Measurements from ENCODE around the gene LMAN1.
A peak's percentile ranks its signal among the peaks of the same experiment; 100 is the strongest.

The LMAN1 gene

DNA sequence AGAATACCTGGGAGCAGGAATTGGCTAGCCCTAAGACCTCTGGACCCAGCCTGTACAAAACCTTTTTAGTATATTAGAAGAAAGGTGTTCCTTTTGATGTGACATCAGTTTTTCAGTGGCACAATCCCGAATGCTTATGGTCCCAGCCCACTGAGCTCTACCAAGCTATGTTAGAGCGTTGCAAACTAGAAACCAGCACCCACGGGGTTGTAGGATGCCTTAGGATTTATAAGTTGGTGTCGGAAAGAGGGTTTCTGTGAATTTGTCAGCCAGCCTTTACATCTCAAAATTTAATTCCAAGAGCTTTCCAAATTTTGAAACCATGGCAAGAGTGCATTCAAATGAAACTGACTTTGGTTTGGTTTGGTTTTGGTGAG is 499 bp upstream of the LMAN1 start:
- no peak for DNase-seq

DNA sequence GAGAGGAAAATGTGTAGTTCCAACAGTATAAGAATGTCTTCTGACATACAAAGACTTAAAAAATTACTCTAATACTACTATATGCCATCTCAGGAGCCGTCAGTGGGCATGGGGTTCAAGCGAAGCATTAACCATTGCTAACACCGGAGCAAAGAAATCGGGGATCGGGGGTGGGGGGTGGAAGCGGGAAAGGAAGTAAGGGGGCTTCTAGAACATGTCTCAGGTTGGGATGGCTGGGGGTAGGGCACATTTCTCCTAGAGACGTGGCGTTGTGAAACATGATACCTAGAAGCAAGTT is 702 bp downstream of the LMAN1 start:
- peak; percentile 70 for DNase-seq

DNA sequence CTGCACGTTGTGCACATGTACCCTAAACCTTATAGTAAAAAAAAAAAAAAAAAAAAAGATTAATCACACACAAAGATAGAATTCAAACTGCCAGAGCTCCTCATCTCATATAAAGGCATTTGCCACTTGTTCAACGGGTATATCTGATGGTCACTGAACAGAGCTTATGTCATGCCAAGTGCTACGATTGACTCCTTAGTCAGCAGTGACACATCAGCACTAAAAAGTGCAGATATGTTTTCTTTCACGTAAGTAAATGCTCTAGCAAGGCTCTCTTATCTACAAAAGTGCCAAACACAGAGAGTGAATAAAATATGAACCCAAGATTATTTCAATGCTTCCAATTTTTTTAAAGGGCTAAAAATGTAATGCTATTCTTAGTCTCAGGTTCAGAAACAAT is 1.1 kb downstream of the LMAN1 start:
- DNase-seq: no peak

DNA sequence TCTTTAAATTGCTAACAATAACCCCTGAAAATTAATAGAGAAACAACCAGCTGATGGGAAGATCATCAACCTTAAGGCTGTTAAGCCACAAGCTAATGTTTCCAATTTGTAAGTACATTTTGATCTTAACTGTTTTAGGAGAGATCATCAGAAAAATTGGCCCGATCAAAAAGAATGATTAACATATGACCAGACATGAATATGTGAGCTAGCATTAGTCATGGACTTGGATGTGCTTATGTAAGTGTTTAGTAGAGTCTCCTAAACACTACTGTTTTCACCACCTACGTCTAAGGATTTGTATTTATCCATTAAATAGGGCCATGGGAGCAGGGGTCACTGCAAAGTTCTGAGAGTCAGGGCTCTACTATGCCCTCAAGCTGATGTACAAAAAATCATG is 4.3 kb downstream of the LMAN1 start:
- no peak for DNase-seq

DNA sequence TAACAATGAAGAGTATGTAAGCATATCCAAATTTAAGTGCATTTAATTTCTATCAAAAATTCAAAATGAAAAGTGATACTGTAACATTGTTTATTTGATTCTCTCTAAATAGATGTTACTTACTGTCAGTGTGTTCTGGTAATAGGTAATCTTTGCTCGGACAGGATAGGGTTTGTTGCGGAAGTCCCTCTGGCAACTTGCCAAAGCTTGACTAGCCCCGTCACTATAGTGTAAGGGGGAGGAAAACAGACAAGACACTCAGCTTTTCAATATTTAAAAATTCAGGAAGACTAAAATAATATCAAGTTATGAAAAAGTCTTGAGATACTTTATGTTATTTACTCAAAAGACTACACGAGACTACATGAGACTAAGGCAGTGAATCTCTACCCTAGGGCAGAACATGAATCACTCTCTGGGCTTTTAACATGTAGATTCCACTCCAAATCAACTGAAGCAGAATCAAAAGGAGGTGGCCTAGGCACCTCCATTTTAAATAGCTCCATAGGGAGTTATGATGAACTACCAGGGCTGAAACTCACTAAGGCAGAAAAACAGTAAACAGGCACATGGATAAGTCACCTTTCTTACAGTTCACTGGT is 5.9 kb downstream of the LMAN1 start:
- DNase-seq: no peak

DNA sequence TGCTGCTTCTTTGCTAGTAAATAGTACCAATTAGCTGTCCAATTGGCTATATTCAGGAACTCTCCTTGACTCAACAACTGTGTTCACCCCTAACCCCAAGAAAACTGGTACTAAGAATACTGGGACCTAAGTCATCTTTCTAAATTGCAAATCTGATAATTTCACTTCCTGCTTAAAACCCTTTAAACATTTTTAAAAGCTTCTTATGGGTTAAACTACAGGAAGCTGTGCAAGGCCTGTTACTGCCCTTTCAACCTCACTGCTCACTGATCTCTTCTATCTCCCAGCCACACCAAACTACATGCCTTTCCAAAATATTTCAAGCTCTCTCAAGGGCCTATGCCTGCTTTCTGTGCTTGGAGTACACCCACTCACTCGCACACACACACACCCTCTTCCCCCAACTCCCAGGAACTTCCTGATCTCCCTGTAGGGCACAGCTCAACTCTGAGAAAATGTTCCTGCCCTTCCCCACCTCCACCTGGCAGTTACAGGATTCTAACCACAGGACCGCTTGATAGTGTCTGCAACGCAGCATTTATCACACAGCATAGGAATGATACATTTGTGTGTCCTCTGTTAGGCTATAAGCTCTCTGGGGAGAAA is 6.7 kb downstream of the LMAN1 start:
- no peak for DNase-seq

DNA sequence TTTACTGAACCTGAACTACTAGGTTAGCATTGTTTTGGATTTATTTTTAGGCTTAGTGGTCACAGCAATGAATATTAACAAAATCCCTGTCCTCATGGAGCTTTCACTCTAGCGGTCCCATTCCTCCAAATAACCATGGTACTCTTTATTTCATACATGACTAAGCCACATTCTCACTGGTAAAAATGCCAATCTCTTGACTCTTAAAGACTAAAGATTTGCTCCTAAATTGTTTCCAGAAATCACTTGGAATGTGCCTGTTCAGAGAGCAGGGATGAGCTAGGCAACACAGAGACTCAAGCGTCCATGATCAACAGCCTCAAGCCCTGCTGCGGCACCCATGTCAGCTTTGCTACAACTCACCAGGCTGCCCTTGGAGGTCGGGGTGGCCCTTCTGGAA is 13.5 kb downstream of the LMAN1 start:
- DNase-seq: no peak

DNA sequence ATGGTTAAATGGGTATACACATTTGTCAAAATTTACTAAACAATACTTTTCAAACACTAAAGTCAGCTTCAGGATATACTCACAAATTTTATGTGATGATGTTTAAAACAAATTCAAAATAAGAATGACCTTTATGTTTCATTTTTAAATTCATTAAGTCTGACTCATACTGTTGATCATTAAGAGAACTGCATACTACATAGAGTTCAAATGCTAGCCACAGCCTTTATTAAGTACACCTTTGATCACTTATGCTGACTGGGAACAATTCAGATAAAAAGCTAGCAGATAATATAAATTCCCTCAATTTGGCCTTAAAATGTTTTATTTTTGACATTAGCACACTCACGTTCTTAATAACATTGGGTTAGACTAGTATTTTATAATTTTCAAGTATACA is 14.1 kb downstream of the LMAN1 start:
- DNase-seq: no peak

DNA sequence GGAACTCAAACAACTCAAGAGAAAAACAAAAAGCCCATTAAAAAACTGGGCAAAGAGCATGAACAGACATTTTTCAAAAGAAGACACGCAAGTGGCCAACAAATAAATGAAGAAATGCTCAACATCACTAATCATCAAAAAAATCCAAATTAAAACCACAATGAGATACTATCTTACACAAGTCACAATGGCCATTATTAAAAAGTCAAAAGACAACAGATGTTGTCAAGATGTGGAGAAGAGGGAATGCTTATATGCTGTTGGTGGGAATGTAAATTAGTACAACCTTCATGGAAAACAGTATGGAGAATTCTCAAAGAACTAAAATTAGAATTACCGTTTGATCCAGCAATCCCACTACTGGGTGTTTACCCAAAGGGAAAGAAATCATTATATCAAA is 15.1 kb downstream of the LMAN1 start:
- DNase-seq: no peak

DNA sequence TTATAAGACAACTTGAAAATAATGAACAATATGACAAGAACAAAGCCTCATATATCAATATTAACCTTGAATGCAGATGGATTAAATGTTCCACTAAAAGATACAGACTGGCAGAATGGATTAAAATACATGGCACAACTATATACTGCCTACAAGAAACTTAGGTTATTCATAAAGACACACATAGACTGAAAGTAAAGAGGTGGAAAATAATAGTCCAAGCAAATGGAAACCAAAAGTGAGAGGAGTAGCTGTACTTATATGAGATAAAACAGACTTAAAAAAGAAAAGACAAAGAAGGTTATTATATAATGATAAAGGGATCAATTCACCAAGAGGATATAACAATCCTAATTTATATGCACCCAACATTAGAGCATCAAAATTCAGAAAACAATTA is 18.2 kb downstream of the LMAN1 start:
- DNase-seq: no peak

DNA sequence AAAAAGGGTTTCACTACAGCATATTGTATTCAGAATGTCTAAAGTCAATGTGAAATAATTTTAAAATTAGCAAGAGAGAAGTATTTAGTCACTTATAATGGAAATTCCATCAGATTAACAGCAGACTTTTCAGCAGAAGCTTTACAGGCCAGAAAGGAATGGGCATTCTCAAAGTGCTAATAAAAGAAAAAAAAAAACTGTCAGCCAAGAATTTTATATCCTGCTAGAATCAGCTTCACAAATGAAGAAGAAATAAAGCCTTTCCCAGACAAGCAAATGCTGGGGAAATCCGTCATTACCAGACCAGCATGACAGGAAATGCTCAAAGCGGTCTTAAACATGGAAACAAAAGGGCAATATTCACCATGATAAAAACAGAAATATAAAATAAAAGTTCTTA is 18.8 kb downstream of the LMAN1 start:
- DNase-seq: no peak

DNA sequence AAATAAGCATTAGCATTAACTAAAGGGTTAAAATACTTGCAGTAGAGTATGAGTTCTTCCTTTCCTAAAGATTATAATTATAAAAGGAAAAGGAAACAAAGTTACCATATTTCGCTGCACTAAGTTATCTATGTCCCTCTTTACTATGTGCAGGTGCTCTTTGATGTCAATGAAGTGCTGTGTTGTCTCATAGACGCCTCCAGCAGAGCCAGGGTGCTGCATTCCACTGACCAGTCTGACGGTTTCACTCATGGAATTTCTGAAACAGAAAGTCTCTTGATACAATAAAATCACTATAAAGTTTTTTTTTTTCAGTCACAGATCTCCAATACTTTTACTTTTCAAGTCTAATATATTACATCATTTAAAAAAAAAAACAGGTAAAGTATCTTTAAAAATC is 26.1 kb downstream of the LMAN1 start:
- no peak for DNase-seq

DNA sequence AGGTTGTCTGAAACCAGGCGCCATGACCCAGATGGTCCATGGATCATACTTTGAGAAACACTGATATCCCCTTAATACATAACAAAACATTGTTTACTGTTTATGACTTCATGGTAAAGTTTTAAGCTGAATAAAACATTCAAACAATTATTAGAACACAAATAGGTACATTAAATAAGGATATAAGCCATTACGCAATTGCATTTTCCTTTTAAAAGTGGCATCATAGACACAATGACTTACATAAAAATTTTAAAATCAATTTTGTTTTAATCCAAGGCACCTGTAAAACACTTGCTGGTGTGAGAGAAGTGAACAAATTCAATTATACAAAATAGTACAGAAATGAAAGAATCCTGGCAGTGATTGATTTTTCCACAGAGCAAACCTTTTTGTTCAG is 30.4 kb downstream of the LMAN1 start:
- DNase-seq: no peak

DNA sequence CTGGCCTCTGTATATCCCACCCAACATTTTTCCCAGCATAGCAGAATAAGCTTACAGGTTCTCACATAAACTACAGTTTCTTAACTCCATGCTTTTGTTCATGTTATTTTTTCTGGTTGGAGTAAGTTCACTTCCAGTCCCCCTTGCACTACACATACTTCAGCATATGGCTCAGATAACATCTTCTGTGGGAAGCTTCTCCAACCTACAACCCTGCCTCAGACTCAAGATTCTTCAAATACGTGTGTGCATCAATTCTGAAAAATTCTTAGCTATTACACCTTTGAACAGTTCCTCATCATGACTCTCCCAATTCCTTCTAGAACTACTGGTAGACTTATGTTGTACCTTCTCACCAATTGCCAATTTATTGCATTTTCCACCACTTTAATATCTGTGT is 33.1 kb downstream of the LMAN1 start:
- no peak for DNase-seq

DNA sequence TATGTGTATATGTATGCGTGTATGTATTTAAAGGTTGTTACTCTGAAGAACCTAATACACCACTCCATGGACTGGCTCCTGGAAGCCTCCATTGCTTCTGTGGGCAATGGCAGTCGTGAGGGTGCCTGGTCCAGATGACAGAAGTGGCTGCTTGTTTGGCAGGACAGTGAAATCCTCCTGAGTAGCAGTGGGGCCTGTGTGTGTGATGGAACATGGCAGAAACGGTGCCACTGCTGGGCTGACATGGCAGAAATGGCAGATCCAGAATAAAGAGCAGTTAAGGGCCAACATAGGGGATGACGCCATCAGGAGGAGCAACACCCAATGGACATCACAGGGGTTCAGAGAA is 34.5 kb downstream of the LMAN1 start:
- DNase-seq: no peak

DNA sequence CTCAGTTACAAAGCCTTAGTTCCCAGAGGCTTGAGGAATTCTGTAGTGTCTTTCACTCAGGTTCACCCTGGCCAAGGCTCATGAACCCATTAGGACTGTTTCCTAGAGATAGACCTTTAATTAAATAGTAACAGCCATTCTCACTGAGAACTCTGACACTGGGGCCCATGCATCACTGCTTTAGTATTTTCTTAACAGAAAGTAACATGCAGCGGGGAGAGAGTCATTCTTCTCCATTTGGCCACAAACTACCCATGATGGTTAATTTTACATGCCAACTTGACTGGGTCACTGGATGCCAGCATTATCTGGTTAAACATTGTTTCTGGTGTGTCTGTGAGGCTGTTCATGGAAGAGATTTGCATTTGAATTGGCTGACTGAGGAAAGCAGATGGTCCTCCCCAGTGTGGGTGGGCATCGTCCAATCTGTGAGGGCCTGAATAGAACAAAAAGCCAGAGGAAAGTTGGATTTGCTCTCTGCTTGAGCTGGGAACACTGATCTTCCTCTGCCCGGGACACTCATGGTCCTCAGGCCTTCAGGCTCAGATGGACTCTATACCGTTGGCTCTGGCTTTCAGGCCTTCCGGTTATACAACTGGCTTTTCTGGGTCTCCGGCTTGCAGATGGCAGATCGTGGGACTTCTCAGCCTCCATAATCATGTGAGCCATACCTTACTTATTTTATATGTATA is 35.0 kb downstream of the LMAN1 start:
- DNase-seq: no peak

DNA sequence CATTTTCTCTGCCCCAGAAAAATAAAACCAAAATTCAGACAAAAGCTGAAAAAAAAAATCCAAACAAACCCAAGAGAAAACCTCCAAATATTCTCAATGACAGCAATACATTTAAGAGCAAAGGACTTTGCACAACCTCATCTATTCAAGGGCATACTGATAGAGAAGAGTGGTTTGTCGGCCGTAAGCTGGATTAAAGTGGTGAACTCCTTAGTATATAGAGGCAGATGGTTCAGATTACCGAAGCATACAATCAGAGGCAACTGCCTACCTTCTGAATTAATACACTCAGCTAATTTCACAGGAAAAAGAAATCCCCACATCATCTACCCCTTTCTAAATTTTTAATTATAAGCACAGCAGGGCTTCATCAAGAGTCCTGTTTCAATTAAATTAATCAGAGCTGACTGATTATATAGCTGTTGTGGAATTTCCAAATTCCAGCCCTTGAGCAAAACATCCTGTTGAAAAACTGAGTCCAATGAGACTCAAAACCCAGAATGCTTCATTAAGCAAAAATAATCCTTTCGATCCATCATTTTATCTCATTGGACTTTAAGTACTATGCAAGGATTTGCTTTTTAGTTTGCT is 40.5 kb downstream of the LMAN1 start, which contains the start of gene CPLX4:
CPLX4 (minus strand) TSS at position 190 of the 591 bp plus-strand sequence; CDS start at position 3, 187 bp downstream.
- DNase-seq: no peak

DNA sequence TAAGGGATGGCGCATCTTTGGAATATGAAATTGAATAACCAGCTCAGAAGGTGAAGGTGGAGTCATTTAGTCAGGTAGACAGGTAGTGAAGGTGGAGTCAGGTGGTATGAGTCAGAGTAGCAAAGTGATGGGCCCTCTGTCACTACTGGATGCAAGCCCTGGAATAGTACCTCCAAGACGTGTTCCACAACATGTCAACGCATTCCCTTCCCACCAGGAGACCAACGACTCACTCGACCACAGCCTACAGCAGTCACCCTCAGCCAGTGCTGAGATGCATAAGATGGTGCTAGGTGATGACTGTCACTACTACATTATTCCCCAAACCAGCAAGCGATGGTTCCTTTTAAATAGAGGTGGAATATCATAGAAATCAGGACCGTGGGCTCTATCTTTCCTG is 47.4 kb downstream of the LMAN1 start:
- DNase-seq: no peak

DNA sequence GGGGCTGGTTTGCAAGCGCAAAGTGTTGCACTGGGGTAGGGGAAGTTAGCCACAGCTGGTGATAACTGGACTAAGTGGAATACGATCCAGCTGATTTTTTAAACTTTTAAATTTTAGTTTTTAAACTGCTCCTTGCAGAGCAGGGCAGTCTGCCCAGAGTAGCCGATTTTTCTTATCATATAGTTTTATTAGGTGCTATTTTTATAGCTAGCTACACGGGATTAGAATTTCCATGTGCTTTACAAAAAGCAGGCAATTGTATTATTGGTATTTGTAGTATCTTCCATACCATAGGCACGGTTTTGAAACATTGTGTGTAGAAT is 50.2 kb downstream of the LMAN1 start:
- no peak for DNase-seq

DNA sequence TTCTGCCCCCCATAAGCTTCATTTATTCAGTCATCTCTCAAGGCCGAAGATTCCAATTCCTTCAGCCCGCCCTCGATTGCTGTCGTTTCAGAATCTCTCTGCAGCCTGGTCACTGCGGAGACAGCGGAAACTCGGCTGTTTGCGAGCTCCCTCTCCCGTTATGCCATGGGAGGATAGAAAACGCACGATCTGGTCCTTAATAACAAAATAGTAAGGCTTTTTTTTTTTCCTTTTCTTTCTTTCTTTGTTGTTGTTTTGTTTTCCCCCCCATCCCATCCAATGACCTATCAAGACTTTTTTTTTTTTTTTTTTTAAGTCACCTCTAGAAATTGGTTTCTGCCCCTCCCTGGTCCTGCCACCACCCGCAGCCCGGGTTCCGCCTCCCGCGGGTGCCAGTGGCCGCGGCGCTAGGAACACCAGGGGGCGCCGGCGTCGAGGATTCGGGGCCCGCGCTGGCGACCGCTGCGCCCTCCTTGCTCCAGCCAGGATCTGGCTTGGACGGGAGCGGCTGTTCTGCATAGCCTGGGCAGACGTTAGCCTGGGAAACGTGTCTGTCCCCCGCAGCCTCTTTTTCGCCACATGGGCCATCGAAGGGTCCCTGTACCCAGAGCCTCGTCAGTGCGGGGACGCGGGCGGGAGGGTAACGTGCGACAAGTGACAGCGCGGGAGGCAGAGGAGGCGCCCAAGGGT is 50.7 kb downstream of the LMAN1 start:
- peak; percentile 88 for DNase-seq

DNA sequence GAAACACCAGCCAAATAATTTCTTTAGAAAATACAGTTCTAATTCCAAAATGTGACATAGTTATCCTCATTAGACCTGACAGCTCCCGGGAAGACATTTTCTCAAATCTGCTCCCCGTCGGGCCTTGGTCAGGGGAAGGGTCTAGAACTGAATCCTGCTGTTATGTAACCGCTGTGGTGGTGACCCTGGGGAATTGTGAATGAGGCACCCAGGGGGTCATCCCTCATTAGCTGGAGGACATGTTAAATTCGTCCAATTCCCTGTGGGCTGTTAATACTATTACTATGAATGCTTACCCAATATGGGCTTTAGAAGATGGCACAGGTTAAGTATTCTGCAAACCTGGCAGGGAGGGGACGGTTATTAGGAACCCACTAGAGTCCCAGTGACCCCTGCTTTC is 52.4 kb downstream of the LMAN1 start:
- no peak for DNase-seq

DNA sequence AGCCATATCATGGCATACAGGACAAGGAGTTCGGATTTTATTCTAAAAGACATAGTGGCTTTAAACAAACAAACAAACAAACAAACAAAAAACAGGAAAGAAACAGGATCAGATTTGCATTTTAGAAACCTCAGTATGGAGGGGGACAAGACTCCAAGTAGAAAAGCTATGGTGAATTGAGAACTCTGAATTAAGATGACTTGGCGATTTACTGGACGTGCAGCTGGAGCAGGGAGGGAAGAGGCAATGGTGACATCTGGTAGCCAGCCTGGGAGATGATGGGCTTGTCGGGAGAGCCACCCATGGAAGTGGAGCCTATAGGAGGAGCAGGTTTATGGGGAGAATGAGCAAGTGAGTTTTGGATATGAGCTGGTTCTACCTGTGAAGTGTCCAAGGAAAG is 53.8 kb downstream of the LMAN1 start:
- DNase-seq: no peak

DNA sequence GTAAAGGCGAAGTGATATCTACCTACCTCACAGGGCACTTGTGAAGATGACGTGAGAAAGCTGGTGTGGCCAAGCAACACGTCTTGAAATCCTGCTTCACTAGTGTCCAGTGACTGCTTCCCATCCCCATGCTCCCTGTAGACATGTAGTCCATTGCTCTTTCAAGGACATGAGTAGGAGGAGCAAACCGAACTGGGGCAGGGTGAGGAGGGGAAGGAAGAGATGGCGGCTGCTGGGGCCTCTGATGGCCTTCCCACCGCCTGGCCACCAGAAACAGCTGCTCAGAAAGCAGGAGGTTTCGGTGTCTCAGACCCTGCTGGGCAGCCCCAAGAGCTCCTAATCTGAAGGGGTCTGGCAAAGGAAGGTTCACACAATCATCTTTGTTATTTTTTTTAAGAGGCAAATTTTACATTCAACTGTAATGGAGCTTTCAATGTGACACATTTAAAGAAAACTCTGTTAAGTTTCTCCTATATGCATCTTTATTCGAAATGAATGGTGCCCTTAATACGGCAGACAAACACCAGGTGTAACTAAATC is 55.3 kb downstream of the LMAN1 start:
- DNase-seq: no peak

DNA sequence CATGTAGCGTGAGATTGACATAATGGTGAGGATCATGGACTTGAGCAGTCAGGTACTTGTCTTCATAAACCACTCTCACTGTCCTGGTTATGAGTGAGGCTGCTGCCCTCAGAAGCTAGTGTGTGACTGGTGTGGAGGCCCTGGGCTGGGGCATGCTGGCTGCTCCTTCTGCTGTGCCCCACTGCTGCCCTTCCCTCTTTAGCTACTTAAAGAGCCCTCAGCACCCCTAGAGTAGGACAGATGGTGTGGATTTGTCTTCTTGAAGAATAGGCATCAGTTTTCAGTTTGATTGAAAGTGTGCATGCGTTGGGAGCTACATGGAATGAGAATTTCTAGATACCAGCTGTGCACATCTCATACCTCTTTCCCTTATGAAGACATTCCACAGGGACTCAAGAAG is 56.1 kb downstream of the LMAN1 start:
- DNase-seq: no peak

Data from right forelimb (tissue), 1 donor.